Activated naive CD8-positive, alpha-beta T cell treated with anti-CD3 and anti-CD28 coated beads for 36 hours (primary cell): ENCODE measurements around the gene TMEM17. TPM values are rescaled to one million over a fixed set of nuclear protein-coding genes. Genes with fewer than 3 reads are reported as not detected.
"Not testable (repeated sequence)": the region's sequence is repeated elsewhere in the genome, so short reads cannot be mapped to it uniquely, and the experiment has no call there.

ENCODE experiments used
- DNase-seq: peaks from one replicate; pipeline ENCODE4 v3.0.0; 2021
- H3K27ac Mint-ChIP-seq: one replicate; pipeline ENCODE4 v1.8.0; 2022; ENCODE audit warnings: mild to moderate bottlenecking, moderate library complexity, mixed read lengths
- H3K27me3 Mint-ChIP-seq: one replicate; pipeline ENCODE4 v1.8.0; 2022; ENCODE audit warnings: mild to moderate bottlenecking, mixed read lengths
- H3K36me3 Mint-ChIP-seq: one replicate; pipeline ENCODE4 v1.8.0; 2021; ENCODE audit warnings: mild to moderate bottlenecking, mixed read lengths
- H3K4me1 Mint-ChIP-seq: one replicate; pipeline ENCODE4 v1.8.0; 2021; ENCODE audit warnings: mixed read lengths
- H3K4me3 Mint-ChIP-seq: one replicate; pipeline ENCODE4 v1.8.0; 2022; ENCODE audit warnings: mild to moderate bottlenecking, moderate library complexity, mixed read lengths
- H3K9me3 Mint-ChIP-seq: one replicate; pipeline ENCODE4 v1.8.0; 2022; ENCODE audit warnings: mixed read lengths
- total RNA-seq, 2 experiments: library from RNA; stranded (reverse); gene quantifications; one replicate each; pipeline ENCODE4 v1.2.3, GENCODE V29; 2021

Gene TMEM17
- total RNA-seq, 2 experiments from 2014 or later: 0.24 to 0.25 TPM

- no peak overlapping the region for H3K4me3 Mint-ChIP-seq
- H3K27ac Mint-ChIP-seq: no peak overlapping the region
- no peaks in the 10 kb centered on the region for H3K36me3 Mint-ChIP-seq
- peaks cover 12% of the 10 kb centered on the region for H3K27me3 Mint-ChIP-seq
- no peaks in the 10 kb centered on the region for H3K4me1 Mint-ChIP-seq
- DNase-seq: no peak
- peaks cover 2% of the 10 kb centered on the region for H3K9me3 Mint-ChIP-seq
Observed at GRCh38 chr2:62526531-62527381, 20.8 kb upstream of the TMEM17 start.

GRCh38 chr2:62525549-62526269 lies 19.7 kb upstream of the TMEM17 start:
- DNase-seq: no peak
- Mint-ChIP-seq H3K4me3 (no peak overlapping the region), H3K27me3 (peaks cover 12% of the 10 kb centered on the region), H3K36me3 (no peaks in the 10 kb centered on the region), H3K27ac (no peak overlapping the region), H3K9me3 (peaks cover 2% of the 10 kb centered on the region), H3K4me1 (no peaks in the 10 kb centered on the region)

- H3K4me1 Mint-ChIP-seq: no peaks in the 10 kb centered on the region
- H3K27ac Mint-ChIP-seq: no peak overlapping the region
- H3K27me3 Mint-ChIP-seq: peaks cover 12% of the 10 kb centered on the region
- DNase-seq: no peak
- H3K9me3 Mint-ChIP-seq: peaks cover 2% of the 10 kb centered on the region
- H3K4me3 Mint-ChIP-seq: no peak overlapping the region
- no peaks in the 10 kb centered on the region for H3K36me3 Mint-ChIP-seq
Observed at GRCh38 chr2:62524293-62524941, 18.4 kb upstream of the TMEM17 start.

- H3K4me1 Mint-ChIP-seq, DNase-seq: not testable (repeated sequence)
- H3K27me3 Mint-ChIP-seq: peaks cover 16% of the 10 kb centered on the region
Observed at GRCh38 chr2:62521061-62521460, 15.1 kb upstream of the TMEM17 start.

GRCh38 chr2:62512384-62512783 lies 6.4 kb upstream of the TMEM17 start:
- H3K27me3 Mint-ChIP-seq: peaks cover 34% of the 10 kb centered on the region
- H3K36me3 Mint-ChIP-seq: no peaks in the 10 kb centered on the region
- no peak for DNase-seq
- no peak overlapping the region for H3K4me3 Mint-ChIP-seq
- H3K9me3 Mint-ChIP-seq: peaks cover 4% of the 10 kb centered on the region
- no peak overlapping the region for H3K27ac Mint-ChIP-seq
- H3K4me1 Mint-ChIP-seq: no peaks in the 10 kb centered on the region

More at GRCh38 chr2:62521061-62521460, 15.1 kb upstream of the TMEM17 start:
- H3K4me3 Mint-ChIP-seq, H3K9me3 Mint-ChIP-seq, H3K27ac Mint-ChIP-seq, H3K36me3 Mint-ChIP-seq: not testable (repeated sequence)

- Mint-ChIP-seq H3K4me3 (no peak overlapping the region), H3K4me1 (peaks cover under 1% of the 10 kb centered on the region), H3K36me3 (no peaks in the 10 kb centered on the region), H3K27ac (no peak overlapping the region), H3K9me3 (no peaks in the 10 kb centered on the region), H3K27me3 (peaks cover 37% of the 10 kb centered on the region)
- DNase-seq: no peak
Observed at GRCh38 chr2:62511636-62512035, 5.6 kb upstream of the TMEM17 start.

- H3K27ac Mint-ChIP-seq: no peak overlapping the region
- peaks cover 34% of the 10 kb centered on the region for H3K27me3 Mint-ChIP-seq
- peaks cover 7% of the 10 kb centered on the region for H3K4me1 Mint-ChIP-seq
- no peaks in the 10 kb centered on the region for H3K9me3 Mint-ChIP-seq
- peak overlapping the region; percentile 76 for H3K4me3 Mint-ChIP-seq
- DNase-seq: no peak
- no peaks in the 10 kb centered on the region for H3K36me3 Mint-ChIP-seq
Observed at GRCh38 chr2:62506421-62506750, 391 bp upstream of the TMEM17 start.

GRCh38 chr2:62505109-62505749 lies 766 bp downstream of the TMEM17 start:
- Mint-ChIP-seq H3K4me3 (peak overlapping the region; percentile 61), H3K27me3 (peaks cover 34% of the 10 kb centered on the region), H3K9me3 (no peaks in the 10 kb centered on the region), H3K27ac (no peak overlapping the region), H3K4me1 (peaks cover 7% of the 10 kb centered on the region), H3K36me3 (no peaks in the 10 kb centered on the region)
- DNase-seq: no peak

GRCh38 chr2:62504657-62505056 lies 1.3 kb downstream of the TMEM17 start:
- Mint-ChIP-seq H3K4me1 (peaks cover 7% of the 10 kb centered on the region), H3K27me3 (peaks cover 34% of the 10 kb centered on the region), H3K27ac (no peak overlapping the region), H3K4me3 (no peak overlapping the region), H3K9me3 (no peaks in the 10 kb centered on the region), H3K36me3 (no peaks in the 10 kb centered on the region)
- no peak for DNase-seq

- Mint-ChIP-seq H3K4me1 (peaks cover 7% of the 10 kb centered on the region), H3K4me3 (no peak overlapping the region), H3K36me3 (no peaks in the 10 kb centered on the region), H3K9me3 (no peaks in the 10 kb centered on the region), H3K27me3 (peaks cover 15% of the 10 kb centered on the region), H3K27ac (no peak overlapping the region)
- DNase-seq: no peak
Observed at GRCh38 chr2:62501794-62502500, 4.0 kb downstream of the TMEM17 start.

- peaks cover 7% of the 10 kb centered on the region for H3K27me3 Mint-ChIP-seq
- DNase-seq: no peak
- H3K4me1 Mint-ChIP-seq: peaks cover 2% of the 10 kb centered on the region
- no peaks in the 10 kb centered on the region for H3K36me3 Mint-ChIP-seq
- H3K4me3 Mint-ChIP-seq: no peak overlapping the region
- H3K9me3 Mint-ChIP-seq: no peaks in the 10 kb centered on the region
- H3K27ac Mint-ChIP-seq: no peak overlapping the region
Observed at GRCh38 chr2:62501069-62501468, 4.9 kb downstream of the TMEM17 start.

- Mint-ChIP-seq H3K4me3 (no peak overlapping the region), H3K9me3 (no peaks in the 10 kb centered on the region), H3K27ac (no peak overlapping the region), H3K4me1 (no peaks in the 10 kb centered on the region), H3K27me3 (no peaks in the 10 kb centered on the region), H3K36me3 (no peaks in the 10 kb centered on the region)
- DNase-seq: no peak
Observed at GRCh38 chr2:62499430-62500060, 6.5 kb downstream of the TMEM17 start.

- Mint-ChIP-seq H3K4me1 (no peaks in the 10 kb centered on the region), H3K36me3 (no peaks in the 10 kb centered on the region), H3K9me3 (no peaks in the 10 kb centered on the region), H3K27ac (no peak overlapping the region), H3K27me3 (no peaks in the 10 kb centered on the region), H3K4me3 (no peak overlapping the region)
- DNase-seq: no peak
Observed at GRCh38 chr2:62498739-62499138, 7.3 kb downstream of the TMEM17 start.

GRCh38 chr2:62495761-62496160 lies 10.2 kb downstream of the TMEM17 start:
- H3K36me3 Mint-ChIP-seq: no peaks in the 10 kb centered on the region
- DNase-seq: no peak
- H3K4me3 Mint-ChIP-seq: no peak overlapping the region
- no peaks in the 10 kb centered on the region for H3K9me3 Mint-ChIP-seq
- H3K27ac Mint-ChIP-seq: no peak overlapping the region
- no peaks in the 10 kb centered on the region for H3K4me1 Mint-ChIP-seq
- H3K27me3 Mint-ChIP-seq: no peaks in the 10 kb centered on the region
